SHP77 (cell line): ENCODE measurements around the gene HIPK2.

Source experiments
- DNase-seq, 2 experiments: peaks; one replicate each; lab custom pipeline; 2025; lab: John Stamatoyannopoulos, UW

HIPK2 gene

DNA sequence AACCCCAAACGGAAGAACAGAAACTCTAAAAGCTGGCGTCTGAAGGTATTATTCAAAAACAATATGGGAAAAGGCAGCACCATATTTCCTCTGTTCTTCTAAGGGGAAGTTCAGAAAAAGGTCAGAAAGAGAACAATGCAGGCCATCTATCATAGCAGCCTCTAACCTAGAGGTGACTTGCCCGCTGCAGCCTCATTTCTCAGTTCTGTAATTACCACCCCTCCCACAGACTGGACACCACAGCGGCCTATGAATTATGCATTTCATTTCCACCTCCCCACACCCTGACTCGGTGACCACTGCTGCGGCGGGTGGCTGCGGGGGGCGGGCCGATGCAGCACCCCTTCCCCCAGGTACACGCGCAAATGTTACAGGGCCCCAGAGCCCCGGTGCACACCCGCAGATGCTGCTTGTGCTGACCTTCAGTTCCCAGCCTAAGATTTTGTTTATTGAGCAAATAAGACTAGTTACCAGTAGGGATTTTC lies 128.8 kb downstream of the HIPK2 start:
- DNase-seq: no peak

- no peak for DNase-seq
Observed at GRCh38 chr7:139648391-139648861, 129.4 kb downstream of the HIPK2 start.

DNA sequence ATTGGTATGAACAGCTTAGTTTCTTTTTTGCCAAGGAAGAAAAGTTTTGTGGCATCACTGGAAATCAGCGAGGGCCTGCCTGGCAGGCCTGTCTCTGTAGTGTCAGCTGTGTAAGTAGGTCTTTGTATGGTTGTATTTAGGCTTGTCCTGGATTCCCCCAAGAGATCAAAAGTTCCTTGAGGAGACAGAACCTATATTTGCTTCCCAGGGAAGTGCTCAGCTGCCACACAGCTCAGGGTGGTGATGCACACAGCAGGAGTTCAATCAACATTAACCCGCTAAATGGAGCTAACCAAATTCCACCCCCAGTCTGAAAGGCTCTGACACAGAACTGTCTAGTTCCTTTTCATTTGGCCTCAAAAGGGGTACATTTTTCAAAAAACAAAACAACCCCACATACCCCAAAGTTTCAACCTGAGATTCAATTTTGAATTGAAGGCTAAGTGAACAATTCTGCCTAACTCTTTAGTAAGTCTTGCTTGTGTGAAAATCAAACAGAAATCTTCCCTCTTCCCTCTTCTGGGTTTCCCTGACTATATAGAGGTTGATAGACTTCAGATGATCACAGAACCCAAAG lies 129.9 kb downstream of the HIPK2 start:
- DNase-seq: no peak

- no peak for DNase-seq
Observed at GRCh38 chr7:139647085-139647484, 130.7 kb downstream of the HIPK2 start.

GRCh38 chr7:139646566-139646965 lies 131.2 kb downstream of the HIPK2 start:
- no peak for DNase-seq

DNA sequence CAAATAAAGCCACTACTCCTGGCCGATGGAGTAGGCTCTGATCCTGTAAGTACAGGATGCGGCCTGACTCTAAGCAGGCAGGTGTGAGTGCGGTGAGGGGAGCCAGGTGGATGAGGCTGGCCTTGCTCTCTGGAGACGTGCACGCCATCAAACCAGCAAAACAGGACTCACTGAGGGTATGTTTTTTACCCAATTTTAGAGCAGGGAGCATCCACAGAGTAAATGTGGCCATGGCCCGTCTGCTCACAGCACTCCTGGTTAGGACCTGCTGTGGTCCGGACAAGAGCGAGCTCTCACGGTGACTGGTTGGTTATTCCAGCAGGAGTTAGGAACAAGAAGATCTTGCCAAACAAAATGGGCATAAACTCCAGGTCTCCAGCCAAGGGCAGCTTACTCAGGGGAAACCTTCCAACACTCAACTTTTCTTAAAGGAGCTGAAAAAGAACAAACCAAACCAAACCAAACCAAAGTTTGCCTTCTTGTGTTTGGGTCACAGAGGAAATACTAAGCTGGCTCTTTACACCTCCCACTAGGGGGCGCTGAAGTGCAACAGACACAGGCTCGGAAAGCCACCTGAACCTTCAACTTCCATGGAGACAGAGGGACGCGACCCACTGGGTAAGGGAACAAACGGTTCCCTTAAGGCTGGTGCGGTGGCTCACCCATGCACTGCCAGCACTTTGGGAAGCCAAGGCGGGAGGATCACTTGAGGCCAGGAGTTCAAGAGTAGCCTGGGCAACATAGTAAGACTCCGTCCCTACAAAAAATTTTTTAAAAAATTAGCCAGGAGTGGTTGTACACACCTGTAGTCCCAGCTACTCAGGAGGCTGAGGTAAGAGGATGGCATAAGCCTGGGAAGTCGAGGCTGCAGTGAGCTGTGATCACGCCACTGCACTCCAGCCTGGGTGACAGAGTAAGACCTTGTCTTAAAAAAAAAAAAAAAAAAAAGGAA lies 131.9 kb downstream of the HIPK2 start:
- peak; percentile 70 to 86 for DNase-seq

DNA sequence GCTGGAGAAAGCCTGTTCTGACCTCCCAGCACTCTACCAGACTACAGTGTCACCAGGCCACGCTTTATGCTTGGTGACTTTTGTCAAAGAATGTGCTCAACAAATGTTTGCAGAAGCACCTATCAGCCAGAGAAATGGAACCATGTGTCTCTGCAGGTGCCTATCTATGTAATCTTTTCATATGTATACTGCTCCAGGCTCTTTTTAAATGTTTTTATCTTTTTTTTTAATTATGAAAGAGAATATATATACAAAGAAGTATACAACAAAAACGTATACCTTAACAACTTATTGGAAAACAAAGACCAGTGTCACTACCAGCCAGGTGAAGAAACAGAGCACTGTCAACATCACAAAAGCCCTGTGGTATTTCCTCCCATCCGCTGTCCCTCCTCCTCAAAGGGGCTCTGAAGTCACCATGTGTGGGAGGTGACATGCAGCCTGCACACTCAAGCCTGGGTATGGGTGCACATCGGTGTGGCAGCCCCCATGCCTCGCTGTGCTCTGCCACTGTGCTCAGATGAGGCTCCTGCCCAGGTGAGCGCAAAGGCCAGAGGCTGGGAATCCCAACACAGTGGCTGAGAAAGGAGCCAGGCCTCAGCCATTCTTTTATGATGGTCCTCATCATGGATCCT lies 133.7 kb downstream of the HIPK2 start:
- DNase-seq: no peak

DNA sequence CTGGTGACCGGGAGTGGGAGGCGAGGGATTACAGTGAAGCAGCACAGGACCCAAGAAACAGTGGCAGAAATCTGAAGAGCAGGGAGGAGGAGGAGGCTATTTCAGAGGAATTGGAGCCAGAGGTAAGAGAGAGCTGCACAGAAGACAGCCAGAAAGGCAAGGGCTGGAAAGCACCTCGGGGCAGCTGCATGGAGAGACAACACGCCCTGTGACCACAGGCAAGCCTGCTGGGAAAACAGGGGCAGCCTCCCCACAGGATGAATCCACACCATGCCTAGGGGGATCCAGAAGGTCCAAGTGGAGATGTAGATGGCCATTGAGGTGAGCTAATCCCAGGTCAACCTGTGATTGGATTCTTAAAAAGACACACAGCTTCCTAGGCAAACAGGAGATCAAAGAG lies 135.5 kb downstream of the HIPK2 start:
- no peak for DNase-seq

DNA sequence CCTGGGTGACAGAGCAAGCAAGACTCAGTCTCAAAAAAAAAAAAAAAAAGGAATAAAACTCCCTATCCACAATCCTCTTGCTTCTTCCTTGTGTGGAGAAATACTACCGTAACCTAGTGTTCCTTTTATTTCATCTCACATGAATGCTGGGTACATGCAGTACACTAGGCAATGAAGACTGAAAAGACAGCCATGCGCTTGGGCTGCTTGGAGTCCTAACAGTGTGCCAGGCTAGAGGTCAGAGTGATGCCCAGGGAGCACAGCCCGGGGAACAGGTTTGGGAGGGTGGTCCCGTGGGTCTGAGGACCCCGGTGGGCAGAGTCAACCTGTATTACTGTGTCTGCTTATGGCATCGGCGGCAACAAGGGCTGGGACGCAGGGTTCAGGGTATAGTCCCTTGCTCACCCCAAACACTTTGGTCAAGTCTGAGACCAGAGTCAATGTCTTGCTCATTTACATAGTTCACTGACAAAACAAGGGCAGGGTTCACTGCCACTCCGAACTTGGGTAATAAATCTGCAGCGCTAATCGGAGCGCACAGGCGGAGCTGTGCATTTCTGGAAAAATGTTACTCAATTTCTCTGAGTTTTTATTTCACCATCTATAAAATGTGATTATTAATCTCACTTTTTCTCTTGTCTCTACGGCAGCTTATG lies 136.3 kb downstream of the HIPK2 start:
- no peak for DNase-seq

GRCh38 chr7:139640681-139641080 lies 137.1 kb downstream of the HIPK2 start:
- DNase-seq: no peak

DNA sequence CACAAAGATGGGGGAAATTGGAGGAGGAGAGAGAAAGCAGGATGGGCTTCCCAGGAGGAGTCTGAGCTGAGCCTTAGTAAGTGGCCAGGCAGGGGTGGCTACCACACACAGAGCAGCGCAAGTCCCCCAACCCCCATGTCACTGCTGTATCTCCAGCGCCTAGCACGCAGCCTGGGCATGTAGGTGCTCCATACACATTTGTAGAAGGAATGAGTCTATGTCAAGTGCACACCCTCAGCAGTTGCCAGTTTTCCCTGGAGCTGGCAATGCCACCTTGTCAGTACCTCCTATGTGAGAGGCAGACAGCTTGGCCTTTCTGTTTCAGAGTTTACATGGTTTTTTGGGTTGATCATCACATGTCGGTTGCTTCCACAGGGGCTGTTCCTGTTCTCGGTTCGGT lies 138.2 kb downstream of the HIPK2 start:
- DNase-seq: no peak

DNA sequence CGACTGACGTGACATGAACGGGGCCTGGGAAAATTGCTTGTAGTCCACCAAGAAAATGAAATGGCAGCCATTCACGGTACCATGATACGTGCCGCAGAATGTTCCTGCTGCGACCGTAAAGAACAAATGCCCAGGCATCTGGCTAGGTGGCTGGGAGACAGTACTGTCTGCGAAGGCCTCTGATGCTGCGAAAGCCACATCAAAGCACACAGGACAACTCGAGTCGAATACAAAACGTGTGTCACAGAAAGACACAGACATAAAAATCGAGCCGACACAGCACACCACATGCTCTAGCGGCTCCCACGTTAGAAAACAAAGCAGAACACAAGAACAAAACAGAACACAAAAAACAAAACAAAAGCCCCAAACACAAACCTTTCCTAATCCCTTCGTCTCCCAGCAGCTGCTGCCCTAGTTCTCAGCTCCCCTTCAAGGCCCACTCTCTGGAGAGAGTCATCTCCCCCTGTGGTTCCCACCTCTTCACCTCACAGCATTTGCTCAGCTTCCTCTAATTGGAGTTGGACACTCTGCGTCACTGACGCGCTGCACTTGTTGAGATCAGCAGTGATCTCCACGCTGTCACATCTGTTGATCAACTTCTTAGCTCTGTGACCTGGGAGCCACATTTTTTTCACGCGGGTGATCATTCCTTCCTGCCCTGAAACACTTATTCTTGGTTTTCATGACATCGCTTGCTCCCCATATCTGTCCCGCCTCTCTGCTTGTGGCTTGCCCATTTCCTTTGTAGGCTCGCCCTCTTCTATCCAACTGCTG lies 142.1 kb downstream of the HIPK2 start:
- no peak for DNase-seq

- DNase-seq: no peak
Observed at GRCh38 chr7:139634087-139634486, 143.7 kb downstream of the HIPK2 start.

GRCh38 chr7:139631520-139632031 lies 146.2 kb downstream of the HIPK2 start:
- DNase-seq: no peak

- DNase-seq: no peak
Observed at GRCh38 chr7:139630643-139631519, 146.9 kb downstream of the HIPK2 start.

- peak in 1 of 2 experiments; percentile 21 for DNase-seq
Observed at GRCh38 chr7:139629392-139630082, 148.3 kb downstream of the HIPK2 start.

DNA sequence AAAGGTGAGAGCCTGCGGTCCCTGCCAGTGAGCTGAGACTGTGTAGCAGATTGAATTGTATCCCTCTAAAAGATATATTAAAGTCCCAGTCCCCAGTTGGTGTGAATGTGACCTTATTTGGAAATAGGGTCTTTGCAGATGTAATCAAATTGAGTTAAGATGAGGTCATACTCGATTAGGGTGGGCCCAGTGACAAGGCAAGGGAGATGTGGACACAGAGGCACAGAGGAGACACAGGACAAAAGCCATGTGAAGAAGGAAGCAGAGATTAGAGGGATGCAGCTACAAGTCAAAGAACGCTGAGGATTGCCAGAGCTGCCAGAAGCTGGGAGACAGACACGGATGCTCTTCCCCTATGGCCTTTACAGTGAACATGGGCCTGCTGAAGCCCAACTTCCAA lies 150.0 kb downstream of the HIPK2 start:
- no peak for DNase-seq

DNA sequence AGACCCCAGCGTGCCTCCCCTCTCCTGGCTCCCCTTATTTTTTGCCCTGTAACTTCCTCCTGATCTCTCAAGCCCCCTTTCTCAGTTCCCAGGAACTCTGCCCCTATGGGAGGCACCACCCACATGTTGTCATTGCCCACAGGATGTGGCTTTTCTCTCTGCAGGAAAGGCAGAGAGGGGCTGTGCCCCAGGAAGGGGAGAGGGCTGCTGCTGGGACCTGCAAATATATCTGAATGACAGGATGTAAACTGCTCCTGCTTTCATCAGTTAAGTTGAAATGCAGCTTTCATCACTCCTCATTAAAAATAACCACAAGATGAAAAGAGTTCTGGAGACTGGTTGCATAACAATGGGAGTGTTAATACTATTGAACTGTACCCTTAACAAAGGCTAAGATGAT lies 151.0 kb downstream of the HIPK2 start:
- DNase-seq: no peak

- DNase-seq: no peak
Observed at GRCh38 chr7:139623518-139623917, 154.3 kb downstream of the HIPK2 start.
